ENCODE data around the gene MRGPRX3. TPM values are rescaled to one million over a fixed set of nuclear protein-coding genes. Genes with fewer than 3 reads are reported as not detected.

Gene MRGPRX3
- total and polyA plus RNA-seq, 2 donors (not counting 1 experiment from before 2014, with no cell fraction given) = not detected

- Histone ChIP-seq H3K36me3 (ENCODE audit: control insufficient read depth, insufficient read depth, low read length) (no peaks in the 10 kb centered on the region), H2AFZ (ENCODE audit: low read length) (no peak overlapping the region), H3K4me2 (ENCODE audit: extremely low read depth, insufficient read depth, low read length) (no peak overlapping the region), H3K9me3 (ENCODE audit: control insufficient read depth, insufficient read depth, low read depth, low read length) (no peaks in the 10 kb centered on the region), H3K9ac (ENCODE audit: insufficient read depth, low read length) (no peak overlapping the region), H3K4me3 (replicated peaks in 1 of 4; ENCODE audit: control extremely low read depth in 1 of 4, insufficient read depth in 1 of 4, low read depth in 3 of 4, low read length in 4 of 4) (no peak overlapping the region), H3K27ac (ENCODE audit: insufficient read depth, low read length) (no peak overlapping the region), H3K4me1 (ENCODE audit: control insufficient read depth, extremely low read depth, insufficient read depth, low read length) (no peaks in the 10 kb centered on the region), H3K27me3 (ENCODE audit: control insufficient read depth, insufficient read depth, low read length) (no peaks in the 10 kb centered on the region), H3K79me2 (ENCODE audit: control insufficient read depth, insufficient read depth, low read length) (no peaks in the 10 kb centered on the region), H4K20me1 (ENCODE audit: control insufficient read depth, extremely low read depth, insufficient read depth, low read length) (no peaks in the 10 kb centered on the region)
- TF ChIP-seq EZH2 (IDR thresholded peaks at IDR 0.05; ENCODE audit: low read length, missing control alignments) = no peak
- TF ChIP-seq, protein P1, sequence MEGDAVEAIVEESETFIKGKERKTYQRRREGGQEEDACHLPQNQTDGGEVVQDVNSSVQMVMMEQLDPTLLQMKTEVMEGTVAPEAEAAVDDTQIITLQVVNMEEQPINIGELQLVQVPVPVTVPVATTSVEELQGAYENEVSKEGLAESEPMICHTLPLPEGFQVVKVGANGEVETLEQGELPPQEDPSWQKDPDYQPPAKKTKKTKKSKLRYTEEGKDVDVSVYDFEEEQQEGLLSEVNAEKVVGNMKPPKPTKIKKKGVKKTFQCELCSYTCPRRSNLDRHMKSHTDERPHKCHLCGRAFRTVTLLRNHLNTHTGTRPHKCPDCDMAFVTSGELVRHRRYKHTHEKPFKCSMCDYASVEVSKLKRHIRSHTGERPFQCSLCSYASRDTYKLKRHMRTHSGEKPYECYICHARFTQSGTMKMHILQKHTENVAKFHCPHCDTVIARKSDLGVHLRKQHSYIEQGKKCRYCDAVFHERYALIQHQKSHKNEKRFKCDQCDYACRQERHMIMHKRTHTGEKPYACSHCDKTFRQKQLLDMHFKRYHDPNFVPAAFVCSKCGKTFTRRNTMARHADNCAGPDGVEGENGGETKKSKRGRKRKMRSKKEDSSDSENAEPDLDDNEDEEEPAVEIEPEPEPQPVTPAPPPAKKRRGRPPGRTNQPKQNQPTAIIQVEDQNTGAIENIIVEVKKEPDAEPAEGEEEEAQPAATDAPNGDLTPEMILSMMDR (conservative IDR thresholded peaks at IDR 0.05 in 1 of 2, IDR thresholded peaks at IDR 0.05 in 1 of 2; ENCODE audit: low read depth in 1 of 2, low read length in 2 of 2) = no peak
- DNase-seq (ENCODE audit: low read depth in 2 of 2) = no peak
Measured at GRCh38 chr11:18145837-18146236, 13.5 kb downstream of the MRGPRX3 start.

DNA sequence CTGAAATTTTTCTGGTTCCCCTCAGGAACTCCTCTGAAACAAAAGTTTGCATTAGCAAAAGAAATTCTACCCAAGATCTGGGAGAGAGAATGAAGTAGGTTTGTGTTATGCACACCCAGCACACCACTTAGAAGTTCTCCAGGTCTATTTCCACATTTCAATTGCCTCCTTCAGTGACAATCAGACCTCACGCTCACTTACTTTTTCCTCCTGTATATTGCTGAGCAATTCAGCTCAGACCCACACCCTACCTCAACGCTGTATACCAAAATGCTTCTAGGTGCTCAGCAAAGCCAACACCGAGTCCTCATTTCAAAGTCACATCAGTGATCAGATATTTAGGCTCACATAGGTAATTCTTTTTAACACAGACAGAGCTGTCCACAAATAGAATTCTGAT lies 19.2 kb downstream of the MRGPRX3 start:
- no peak overlapping the region for H3K4me2 ChIP-seq (ENCODE audit: extremely low read depth, insufficient read depth, low read length)
- no peak overlapping the region for H2AFZ ChIP-seq (ENCODE audit: low read length)
- H4K20me1 ChIP-seq (ENCODE audit: control insufficient read depth, extremely low read depth, insufficient read depth, low read length) = no peaks in the 10 kb centered on the region
- no peak overlapping the region for H3K4me3 ChIP-seq (replicated peaks in 1 of 4; ENCODE audit: control extremely low read depth in 1 of 4, insufficient read depth in 1 of 4, low read depth in 3 of 4, low read length in 4 of 4)
- DNase-seq (ENCODE audit: low read depth in 2 of 2) = no peak
- no peaks in the 10 kb centered on the region for H3K4me1 ChIP-seq (ENCODE audit: control insufficient read depth, extremely low read depth, insufficient read depth, low read length)
- H3K9ac ChIP-seq (ENCODE audit: insufficient read depth, low read length) = no peak overlapping the region
- H3K27me3 ChIP-seq (ENCODE audit: control insufficient read depth, insufficient read depth, low read length) = no peaks in the 10 kb centered on the region
- no peaks in the 10 kb centered on the region for H3K9me3 ChIP-seq (ENCODE audit: control insufficient read depth, insufficient read depth, low read depth, low read length)
- TF ChIP-seq EZH2 (IDR thresholded peaks at IDR 0.05; ENCODE audit: low read length, missing control alignments) = no peak
- TF ChIP-seq, protein P1 (conservative IDR thresholded peaks at IDR 0.05 in 1 of 2, IDR thresholded peaks at IDR 0.05 in 1 of 2; ENCODE audit: low read depth in 1 of 2, low read length in 2 of 2) = no peak
- no peak overlapping the region for H3K27ac ChIP-seq (ENCODE audit: insufficient read depth, low read length)
- no peaks in the 10 kb centered on the region for H3K36me3 ChIP-seq (ENCODE audit: control insufficient read depth, insufficient read depth, low read length)
- H3K79me2 ChIP-seq (ENCODE audit: control insufficient read depth, insufficient read depth, low read length) = no peaks in the 10 kb centered on the region

GRCh38 chr11:18168372-18168771 lies 36.0 kb downstream of the MRGPRX3 start:
- no peak for TF ChIP-seq EZH2 (IDR thresholded peaks at IDR 0.05; ENCODE audit: low read length, missing control alignments)
- TF ChIP-seq, protein P1 (conservative IDR thresholded peaks at IDR 0.05 in 1 of 2, IDR thresholded peaks at IDR 0.05 in 1 of 2; ENCODE audit: low read depth in 1 of 2, low read length in 2 of 2) = no peak
- no peaks in the 10 kb centered on the region for H3K79me2 ChIP-seq (ENCODE audit: control insufficient read depth, insufficient read depth, low read length)
- peaks cover 3% of the 10 kb centered on the region for H3K27me3 ChIP-seq (ENCODE audit: control insufficient read depth, insufficient read depth, low read length)
- H3K9me3 ChIP-seq (ENCODE audit: control insufficient read depth, insufficient read depth, low read depth, low read length) = no peaks in the 10 kb centered on the region
- H2AFZ ChIP-seq (ENCODE audit: low read length) = no peak overlapping the region
- no peak overlapping the region for H3K4me3 ChIP-seq (replicated peaks in 1 of 4; ENCODE audit: control extremely low read depth in 1 of 4, insufficient read depth in 1 of 4, low read depth in 3 of 4, low read length in 4 of 4)
- no peaks in the 10 kb centered on the region for H3K36me3 ChIP-seq (ENCODE audit: control insufficient read depth, insufficient read depth, low read length)
- H3K27ac ChIP-seq (ENCODE audit: insufficient read depth, low read length) = no peak overlapping the region
- no peak overlapping the region for H3K9ac ChIP-seq (ENCODE audit: insufficient read depth, low read length)
- H4K20me1 ChIP-seq (ENCODE audit: control insufficient read depth, extremely low read depth, insufficient read depth, low read length) = no peaks in the 10 kb centered on the region
- H3K4me2 ChIP-seq (ENCODE audit: extremely low read depth, insufficient read depth, low read length) = no peak overlapping the region
- DNase-seq (ENCODE audit: low read depth in 2 of 2) = no peak
- no peaks in the 10 kb centered on the region for H3K4me1 ChIP-seq (ENCODE audit: control insufficient read depth, extremely low read depth, insufficient read depth, low read length)

Data from fibroblast of lung (primary cell).